Measurements from ENCODE around the gene NDUFS7. TPM values are rescaled to one million over a fixed set of nuclear protein-coding genes. Genes with fewer than 3 reads are reported as not detected.

Gene NDUFS7
- total RNA-seq, 4 donors from 2014 or later, result 124 to 191 (median 165) TPM

- Histone ChIP-seq H3K36me3 (peaks cover 41 to 86% (median 47%) of the 10 kb centered on the region in 3 donors), H3K27ac (no peak overlapping the region), H3K4me1 (peaks cover 23 to 58% (median 30%) of the 10 kb centered on the region in 3 donors), H3K27me3 (no peaks in the 10 kb centered on the region), H3K9me3 (no peaks in the 10 kb centered on the region), H3K4me3 (no peak overlapping the region)
- 85 to 90% methylated on average over 6 to 13 of the region's 15 CpGs for WGBS, 2 donors
- DNase-seq, result no peak
- TF ChIP-seq CTCF (IDR thresholded peaks at IDR 0.05) (no peak), POLR2A (IDR thresholded peaks at IDR 0.05) (no peak)
- intact Hi-C loops (cut with DNase I), result no loop called here
These were observed 36.9 kb downstream of the NDUFS7 start for GRCh38 chr19:1420590-1420989.

GRCh38 chr19:1421218-1421957, 37.7 kb downstream of the NDUFS7 start:
- Histone ChIP-seq H3K4me3 (no peak overlapping the region), H3K27ac (no peak overlapping the region), H3K36me3 (peaks cover 41 to 94% (median 47%) of the 10 kb centered on the region in 3 donors), H3K9me3 (no peaks in the 10 kb centered on the region), H3K4me1 (peaks cover 15 to 57% (median 23%) of the 10 kb centered on the region in 3 donors), H3K27me3 (no peaks in the 10 kb centered on the region)
- no peak for DNase-seq
- 88 to 93% methylated on average over 7 to 13 of the region's 37 CpGs for WGBS, 2 donors
- intact Hi-C loops (cut with DNase I), result no loop called here
- no peak for TF ChIP-seq CTCF (IDR thresholded peaks at IDR 0.05)

GRCh38 chr19:1421958-1422305, 38.2 kb downstream of the NDUFS7 start:
- WGBS, 2 donors, result 100% methylated on average over 2 of the region's 22 CpGs; no CpG with 5 or more reads in 1 of the 2 donors
- no peak for DNase-seq
- Histone ChIP-seq H3K4me1 (peaks cover 10 to 52% (median 17%) of the 10 kb centered on the region in 3 donors), H3K27ac (no peak overlapping the region), H3K27me3 (no peaks in the 10 kb centered on the region), H3K4me3 (no peak overlapping the region), H3K9me3 (no peaks in the 10 kb centered on the region), H3K36me3 (peaks cover 41 to 100% (median 47%) of the 10 kb centered on the region in 3 donors)
- TF ChIP-seq CTCF (IDR thresholded peaks at IDR 0.05) (no peak), POLR2A (IDR thresholded peaks at IDR 0.05) (no peak)
- intact Hi-C loops (cut with DNase I), result no loop called here

GRCh38 chr19:1422360-1422759, 38.7 kb downstream of the NDUFS7 start:
- Histone ChIP-seq H3K4me3 (no peak overlapping the region), H3K27me3 (no peaks in the 10 kb centered on the region), H3K9me3 (no peaks in the 10 kb centered on the region), H3K4me1 (peaks cover 5 to 47% (median 14%) of the 10 kb centered on the region in 3 donors), H3K27ac (no peak overlapping the region), H3K36me3 (peaks cover 41 to 100% (median 50%) of the 10 kb centered on the region in 3 donors)
- intact Hi-C loops (cut with DNase I), result no loop called here
- DNase-seq, result no peak
- 75 to 76% methylated on average over 14 to 16 of the region's 16 CpGs for WGBS, 2 donors
- TF ChIP-seq POLR2A (IDR thresholded peaks at IDR 0.05), result no peak
- TF ChIP-seq CTCF (IDR thresholded peaks at IDR 0.05), result no peak

GRCh38 chr19:1422943-1423342, 39.2 kb downstream of the NDUFS7 start:
- Histone ChIP-seq H3K36me3 (peaks cover 41 to 100% (median 56%) of the 10 kb centered on the region in 3 donors), H3K27ac (no peak overlapping the region), H3K9me3 (no peaks in the 10 kb centered on the region), H3K4me3 (no peak overlapping the region), H3K4me1 (peaks cover 5 to 41% (median 11%) of the 10 kb centered on the region in 3 donors), H3K27me3 (no peaks in the 10 kb centered on the region)
- TF ChIP-seq POLR2A (IDR thresholded peaks at IDR 0.05) (no peak), CTCF (IDR thresholded peaks at IDR 0.05) (no peak)
- 85 to 92% methylated on average over 11 to 16 of the region's 24 CpGs for WGBS, 2 donors
- DNase-seq, result no peak
- intact Hi-C loops (cut with DNase I), result no loop called here

Measured in esophagus squamous epithelium (tissue), 5 donors.